ENCODE measurements around the gene ARID4B.

The ARID4B gene

GRCh38 chr1:235181561-235182245 lies 146.3 kb downstream of the ARID4B start:
- DNase-seq (ENCODE audit: extremely low spot score), result no peak
- no peak for TF ChIP-seq CTCF (IDR thresholded peaks at IDR 0.05; ENCODE audit: control extremely low read depth, extremely low read depth, low read depth, missing control alignments)
- ChIA-PET POLR2A (no interaction called here), CTCF (interaction anchor here (1.0 to 1.4 kb wide), 2 partner anchors 14 to 322 kb away, joined by 3 read pairs; partner anchors contain the start of gene B3GALNT2)

- POLR2A ChIA-PET, result no interaction called here
- CTCF ChIA-PET, result interaction anchor here (1.0 to 1.7 kb wide), 3 partner anchors 15 to 72 kb away, joined by 3 to 4 read pairs (median 3); no protein-coding TSS in a partner anchor
- DNase-seq (ENCODE audit: extremely low spot score), result no peak
- TF ChIP-seq CTCF (IDR thresholded peaks at IDR 0.05; ENCODE audit: control extremely low read depth, extremely low read depth, low read depth, missing control alignments), result no peak
These were observed 147.0 kb downstream of the ARID4B start for GRCh38 chr1:235180916-235181460.

- CTCF ChIA-PET, result no interaction called here
- no peak for TF ChIP-seq CTCF (IDR thresholded peaks at IDR 0.05; ENCODE audit: control extremely low read depth, extremely low read depth, low read depth, missing control alignments)
- POLR2A ChIA-PET, result interaction anchor here (0.7 kb wide), 1 partner anchor 744 kb away, joined by 9 read pairs; no protein-coding TSS in a partner anchor
- no peak for DNase-seq (ENCODE audit: extremely low spot score)
These were observed 151.5 kb downstream of the ARID4B start for GRCh38 chr1:235176486-235176885.

GRCh38 chr1:235169986-235170385 lies 158.0 kb downstream of the ARID4B start:
- DNase-seq (ENCODE audit: extremely low spot score), result no peak
- CTCF ChIA-PET, result no interaction called here
- POLR2A ChIA-PET, result no interaction called here
- no peak for TF ChIP-seq CTCF (IDR thresholded peaks at IDR 0.05; ENCODE audit: control extremely low read depth, extremely low read depth, low read depth, missing control alignments)

GRCh38 chr1:235168375-235168774 lies 159.6 kb downstream of the ARID4B start:
- CTCF ChIA-PET, result interaction anchor here (1.0 to 2.0 kb wide), 5 partner anchors 10 to 248 kb away, joined by 3 to 9 read pairs (median 3); no protein-coding TSS in a partner anchor
- DNase-seq (ENCODE audit: extremely low spot score), result no peak
- POLR2A ChIA-PET, result no interaction called here
- TF ChIP-seq CTCF (IDR thresholded peaks at IDR 0.05; ENCODE audit: control extremely low read depth, extremely low read depth, low read depth, missing control alignments), result no peak

- ChIA-PET CTCF (interaction anchor here (1.5 to 3.7 kb wide), 2 partner anchors 55 to 91 kb away, joined by 3 to 19 read pairs; no protein-coding TSS in a partner anchor), POLR2A (interaction anchor here (0.6 kb wide), 1 partner anchor 242 kb away, joined by 3 read pairs; no protein-coding TSS in a partner anchor)
- no peak for DNase-seq (ENCODE audit: extremely low spot score)
- no peak for TF ChIP-seq CTCF (IDR thresholded peaks at IDR 0.05; ENCODE audit: control extremely low read depth, extremely low read depth, low read depth, missing control alignments)
These were observed 166.2 kb downstream of the ARID4B start for GRCh38 chr1:235161685-235162327.

Measured in GM10248 (cell line).